Measurements from ENCODE around the gene MMP21. TPM values are rescaled to one million over a fixed set of nuclear protein-coding genes. Genes with fewer than 3 reads are reported as not detected.

MMP21 gene
- total and polyA plus RNA-seq, 2 of the 13 experiments (the other 11 are each of a cell fraction or from before 2014, with no cell fraction given) = not detected

DNA sequence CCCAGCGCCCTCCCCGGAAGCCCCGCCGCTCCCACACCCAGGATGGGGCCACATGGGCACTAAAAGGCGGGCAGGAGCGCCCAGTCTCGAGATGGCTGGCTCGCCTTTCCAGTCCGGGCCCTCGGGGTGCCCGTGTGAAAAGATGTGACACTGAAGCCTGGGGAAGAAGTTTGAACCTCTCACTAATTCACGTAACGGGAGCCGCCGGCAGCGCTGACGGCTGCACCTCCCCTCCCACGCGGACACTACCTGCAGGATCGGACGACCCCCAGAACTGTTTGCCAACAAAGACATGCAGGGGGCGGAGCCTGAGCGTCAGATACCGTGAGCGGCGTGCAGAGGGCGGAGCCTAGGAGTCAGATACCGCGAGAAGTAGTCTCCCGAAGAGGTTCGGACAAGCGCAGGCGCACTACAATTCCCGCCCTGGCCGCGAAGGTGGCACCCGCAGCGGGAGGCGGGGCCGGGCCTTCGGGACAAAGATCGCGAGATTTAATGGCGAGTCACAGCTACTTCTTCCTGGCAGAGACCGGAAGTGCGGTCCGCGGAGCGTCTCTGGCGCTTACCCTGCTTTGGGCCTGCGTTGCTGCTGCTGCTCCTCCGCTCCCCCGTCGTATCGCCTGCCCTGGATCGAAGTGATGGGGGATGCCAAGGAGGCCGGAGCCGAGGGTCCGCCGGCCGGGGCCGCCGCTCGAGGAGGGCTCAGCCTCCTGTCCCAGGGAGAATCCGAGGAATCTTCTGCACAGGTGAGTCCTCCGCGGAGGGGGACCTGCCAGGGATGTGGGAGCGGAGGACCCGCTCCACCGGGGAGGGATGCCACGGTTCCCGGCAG, 56.2 kb downstream of the MMP21 start, which contains the start of gene EDRF1 (continued):
- TF ChIP-seq DNMT3B (CRISPR knock-in tag; conservative IDR thresholded peaks at IDR 0.05) (0 out of 2 replicates have a peak, but pooled peaks have one; percentile 64), MAFK (conservative IDR thresholded peaks at IDR 0.05 in 1 of 2, IDR thresholded peaks at IDR 0.05 in 1 of 2; ENCODE audit: low read length in 2 of 2) (no peak), ZNF660 (CRISPR knock-in tag; IDR thresholded peaks at IDR 0.05; ENCODE audit: borderline replicate concordance, low read depth) (no peak), TEAD2 (CRISPR knock-in tag; IDR thresholded peaks at IDR 0.05) (no peak), POLR2G (IDR thresholded peaks at IDR 0.05; ENCODE audit: low read depth, low read length) (peak; percentile 95), IKZF1 (IDR thresholded peaks at IDR 0.05) (no peak), SAP130 (CRISPR knock-in tag; IDR thresholded peaks at IDR 0.05; ENCODE audit: low read depth) (peak; percentile 83), ZNF530 (CRISPR knock-in tag; IDR thresholded peaks at IDR 0.05; ENCODE audit: low read depth) (no peak), TGIF2 (CRISPR knock-in tag; IDR thresholded peaks at IDR 0.05) (peak; percentile 39; the same call in 1 of the 2 replicates), RXRA (CRISPR knock-in tag; IDR thresholded peaks at IDR 0.05) (peak; percentile 29), AKAP8 (CRISPR knock-in tag; IDR thresholded peaks at IDR 0.05) (no peak), IKZF4 (CRISPR knock-in tag; IDR thresholded peaks at IDR 0.05; ENCODE audit: borderline replicate concordance, low read depth, not compliant biosample characterization) (peak; percentile 70), ZNF766 (CRISPR knock-in tag; IDR thresholded peaks at IDR 0.05; ENCODE audit: borderline replicate concordance) (peak; percentile 88; the same call in 1 of the 2 replicates), MZF1 (CRISPR knock-in tag; IDR thresholded peaks at IDR 0.05; ENCODE audit: borderline replicate concordance) (no peak), TP53 (CRISPR knock-in tag; conservative IDR thresholded peaks at IDR 0.05) (no peak), MTF1 (CRISPR knock-in tag; IDR thresholded peaks at IDR 0.05) (no peak; the same call in 1 of the 2 replicates), JUND (CRISPR knock-in tag; IDR thresholded peaks at IDR 0.05) (peak; percentile 39; the same call in 1 of the 2 replicates), RFXAP (CRISPR knock-in tag; IDR thresholded peaks at IDR 0.05; ENCODE audit: borderline replicate concordance) (peak; percentile 54; the same call in 1 of the 2 replicates), CC2D1A (CRISPR knock-in tag; IDR thresholded peaks at IDR 0.05) (no peak), SRSF1 (optimal IDR thresholded peaks at IDR 0.05; ENCODE audit: low read depth, low read length) (peak; percentile 97), SUZ12 (IDR thresholded peaks at IDR 0.05; ENCODE audit: low read depth, low read length) (no peak)
- TF ChIP-seq, protein P1, sequence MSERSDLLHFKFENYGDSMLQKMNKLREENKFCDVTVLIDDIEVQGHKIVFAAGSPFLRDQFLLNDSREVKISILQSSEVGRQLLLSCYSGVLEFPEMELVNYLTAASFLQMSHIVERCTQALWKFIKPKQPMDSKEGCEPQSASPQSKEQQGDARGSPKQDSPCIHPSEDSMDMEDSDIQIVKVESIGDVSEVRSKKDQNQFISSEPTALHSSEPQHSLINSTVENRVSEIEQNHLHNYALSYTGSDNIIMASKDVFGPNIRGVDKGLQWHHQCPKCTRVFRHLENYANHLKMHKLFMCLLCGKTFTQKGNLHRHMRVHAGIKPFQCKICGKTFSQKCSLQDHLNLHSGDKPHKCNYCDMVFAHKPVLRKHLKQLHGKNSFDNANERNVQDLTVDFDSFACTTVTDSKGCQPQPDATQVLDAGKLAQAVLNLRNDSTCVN (CRISPR knock-in tag; IDR thresholded peaks at IDR 0.05; ENCODE audit: borderline replicate concordance) = 0 out of 2 replicates have a peak, but pooled peaks have one; percentile 62
- TF ChIP-seq, protein P2, sequence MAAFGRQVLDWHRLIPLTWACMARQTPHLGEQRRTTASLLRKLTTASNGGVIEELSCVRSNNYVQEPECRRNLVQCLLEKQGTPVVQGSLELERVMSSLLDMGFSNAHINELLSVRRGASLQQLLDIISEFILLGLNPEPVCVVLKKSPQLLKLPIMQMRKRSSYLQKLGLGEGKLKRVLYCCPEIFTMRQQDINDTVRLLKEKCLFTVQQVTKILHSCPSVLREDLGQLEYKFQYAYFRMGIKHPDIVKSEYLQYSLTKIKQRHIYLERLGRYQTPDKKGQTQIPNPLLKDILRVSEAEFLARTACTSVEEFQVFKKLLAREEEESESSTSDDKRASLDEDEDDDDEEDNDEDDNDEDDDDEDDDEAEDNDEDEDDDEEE (CRISPR knock-in tag; IDR thresholded peaks at IDR 0.05) = peak; percentile 95
- TF ChIP-seq, protein P3, sequence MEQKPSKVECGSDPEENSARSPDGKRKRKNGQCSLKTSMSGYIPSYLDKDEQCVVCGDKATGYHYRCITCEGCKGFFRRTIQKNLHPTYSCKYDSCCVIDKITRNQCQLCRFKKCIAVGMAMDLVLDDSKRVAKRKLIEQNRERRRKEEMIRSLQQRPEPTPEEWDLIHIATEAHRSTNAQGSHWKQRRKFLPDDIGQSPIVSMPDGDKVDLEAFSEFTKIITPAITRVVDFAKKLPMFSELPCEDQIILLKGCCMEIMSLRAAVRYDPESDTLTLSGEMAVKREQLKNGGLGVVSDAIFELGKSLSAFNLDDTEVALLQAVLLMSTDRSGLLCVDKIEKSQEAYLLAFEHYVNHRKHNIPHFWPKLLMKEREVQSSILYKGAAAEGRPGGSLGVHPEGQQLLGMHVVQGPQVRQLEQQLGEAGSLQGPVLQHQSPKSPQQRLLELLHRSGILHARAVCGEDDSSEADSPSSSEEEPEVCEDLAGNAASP (CRISPR knock-in tag; IDR thresholded peaks at IDR 0.05; ENCODE audit: borderline replicate concordance) = no peak; the same call in 1 of the 2 replicates
